ENCODE measurements around the gene TST.

TST gene

DNA sequence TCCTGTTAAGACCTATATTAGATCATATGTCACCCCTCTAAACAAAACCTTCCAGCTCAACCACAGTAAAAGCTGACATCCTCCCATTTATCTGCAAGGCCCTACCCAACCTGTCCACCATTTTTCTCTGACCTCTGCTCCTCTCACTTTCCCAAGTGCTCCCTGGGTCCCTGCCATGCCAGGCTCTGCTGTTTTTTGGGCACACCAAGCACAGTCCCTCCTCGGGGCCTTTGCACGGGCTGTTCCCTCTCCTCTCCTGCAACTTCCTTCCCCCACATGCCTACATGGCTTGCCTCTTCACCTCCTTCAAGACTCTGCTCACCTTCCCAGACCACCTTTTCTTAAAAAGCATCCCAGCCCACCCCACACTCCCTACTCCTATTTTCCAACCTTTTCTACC lies 9.8 kb downstream of the TST start:
- Histone ChIP-seq H3K4me3 (ENCODE audit: low read length) (no peak overlapping the region), H3K9ac (ENCODE audit: low read length) (no peak overlapping the region), H3K4me1 (ENCODE audit: control insufficient read depth, insufficient read depth, low read length) (peaks cover 22% of the 10 kb centered on the region), H3K36me3 (ENCODE audit: control insufficient read depth, insufficient read depth, low read length, severe bottlenecking) (no peaks in the 10 kb centered on the region), H3K27me3 (replicated peaks; ENCODE audit: control insufficient read depth, insufficient read depth, low read length) (peaks cover 27% of the 10 kb centered on the region), H3K9me3 (ENCODE audit: control insufficient read depth, low read length) (peaks cover 21% of the 10 kb centered on the region)
- no peak for DNase-seq (ENCODE audit: low read depth)

- Histone ChIP-seq H3K27me3 (replicated peaks; ENCODE audit: control insufficient read depth, insufficient read depth, low read length) (peaks cover 38% of the 10 kb centered on the region), H3K9me3 (ENCODE audit: control insufficient read depth, low read length) (peaks cover 21% of the 10 kb centered on the region), H3K9ac (ENCODE audit: low read length) (no peak overlapping the region), H3K36me3 (ENCODE audit: control insufficient read depth, insufficient read depth, low read length, severe bottlenecking) (no peaks in the 10 kb centered on the region), H3K4me3 (ENCODE audit: low read length) (no peak overlapping the region), H3K4me1 (ENCODE audit: control insufficient read depth, insufficient read depth, low read length) (peaks cover 14% of the 10 kb centered on the region)
- DNase-seq (ENCODE audit: low read depth) = no peak
Observed at GRCh38 chr22:37008365-37008764, 10.9 kb downstream of the TST start.

DNA sequence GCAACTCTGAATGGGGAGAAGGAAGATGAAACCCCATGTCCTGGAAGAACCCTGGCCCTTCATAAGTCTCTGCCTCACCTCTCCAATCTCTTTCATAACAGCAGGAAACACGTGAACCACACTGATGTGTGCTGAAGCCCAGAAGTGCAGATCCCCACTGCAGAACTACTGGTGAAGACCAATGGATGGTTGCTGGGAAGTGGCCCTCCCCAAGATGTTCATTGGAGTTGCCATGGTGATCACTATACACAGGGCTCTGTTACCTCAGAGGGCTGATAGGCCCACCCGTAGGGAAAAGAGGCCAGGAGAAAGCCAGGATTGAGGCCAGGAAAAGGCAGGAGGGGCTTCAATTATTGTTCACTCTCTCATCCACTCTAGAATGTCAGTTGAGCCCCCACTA lies 11.6 kb downstream of the TST start:
- Histone ChIP-seq H3K4me1 (ENCODE audit: control insufficient read depth, insufficient read depth, low read length) (peaks cover 10% of the 10 kb centered on the region), H3K36me3 (ENCODE audit: control insufficient read depth, insufficient read depth, low read length, severe bottlenecking) (no peaks in the 10 kb centered on the region), H3K9me3 (ENCODE audit: control insufficient read depth, low read length) (peaks cover 21% of the 10 kb centered on the region), H3K27me3 (replicated peaks; ENCODE audit: control insufficient read depth, insufficient read depth, low read length) (peaks cover 45% of the 10 kb centered on the region), H3K9ac (ENCODE audit: low read length) (no peak overlapping the region), H3K4me3 (ENCODE audit: low read length) (no peak overlapping the region)
- no peak for DNase-seq (ENCODE audit: low read depth)

DNA sequence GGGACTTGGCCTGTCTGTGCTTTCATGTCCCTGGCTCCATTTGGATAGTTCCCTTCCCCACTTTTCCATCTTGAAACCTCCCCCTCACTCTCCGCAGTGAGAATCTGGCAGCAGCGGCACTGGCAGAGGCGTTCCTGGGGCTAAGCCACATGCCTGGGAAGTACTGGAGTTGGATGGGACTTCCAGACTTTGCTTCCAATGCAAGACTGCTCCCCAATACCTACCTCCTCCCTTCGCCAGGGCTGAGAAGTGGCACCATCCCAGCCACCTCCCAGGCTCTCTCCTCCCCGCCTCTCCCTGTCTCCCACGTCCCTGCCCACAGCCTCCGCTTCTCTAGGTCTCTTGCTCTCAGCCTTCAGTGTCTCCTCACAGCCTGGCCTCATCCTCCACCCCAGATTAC lies 16.6 kb downstream of the TST start:
- no peak for DNase-seq (ENCODE audit: low read depth)
- Histone ChIP-seq H3K9ac (ENCODE audit: low read length) (no peak overlapping the region), H3K36me3 (ENCODE audit: control insufficient read depth, insufficient read depth, low read length, severe bottlenecking) (no peaks in the 10 kb centered on the region), H3K9me3 (ENCODE audit: control insufficient read depth, low read length) (peaks cover 21% of the 10 kb centered on the region), H3K4me3 (ENCODE audit: low read length) (no peak overlapping the region), H3K27me3 (replicated peaks; ENCODE audit: control insufficient read depth, insufficient read depth, low read length) (peaks cover 51% of the 10 kb centered on the region), H3K4me1 (ENCODE audit: control insufficient read depth, insufficient read depth, low read length) (no peaks in the 10 kb centered on the region)

GRCh38 chr22:37001826-37002225 lies 17.4 kb downstream of the TST start:
- H3K9ac ChIP-seq (ENCODE audit: low read length) = no peak overlapping the region
- peaks cover 18% of the 10 kb centered on the region for H3K9me3 ChIP-seq (ENCODE audit: control insufficient read depth, low read length)
- no peaks in the 10 kb centered on the region for H3K4me1 ChIP-seq (ENCODE audit: control insufficient read depth, insufficient read depth, low read length)
- H3K4me3 ChIP-seq (ENCODE audit: low read length) = no peak overlapping the region
- no peak for DNase-seq (ENCODE audit: low read depth)
- peaks cover 46% of the 10 kb centered on the region for H3K27me3 ChIP-seq (replicated peaks; ENCODE audit: control insufficient read depth, insufficient read depth, low read length)
- H3K36me3 ChIP-seq (ENCODE audit: control insufficient read depth, insufficient read depth, low read length, severe bottlenecking) = no peaks in the 10 kb centered on the region

- DNase-seq (ENCODE audit: low read depth) = no peak
- H3K27me3 ChIP-seq (replicated peaks; ENCODE audit: control insufficient read depth, insufficient read depth, low read length) = peaks cover 36% of the 10 kb centered on the region
- H3K4me3 ChIP-seq (ENCODE audit: low read length) = no peak overlapping the region
- H3K9ac ChIP-seq (ENCODE audit: low read length) = no peak overlapping the region
- H3K4me1 ChIP-seq (ENCODE audit: control insufficient read depth, insufficient read depth, low read length) = no peaks in the 10 kb centered on the region
- peaks cover 10% of the 10 kb centered on the region for H3K9me3 ChIP-seq (ENCODE audit: control insufficient read depth, low read length)
- no peaks in the 10 kb centered on the region for H3K36me3 ChIP-seq (ENCODE audit: control insufficient read depth, insufficient read depth, low read length, severe bottlenecking)
Observed at GRCh38 chr22:37000676-37001534, 18.3 kb downstream of the TST start.

- Histone ChIP-seq H3K4me1 (ENCODE audit: control insufficient read depth, insufficient read depth, low read length) (no peaks in the 10 kb centered on the region), H3K4me3 (ENCODE audit: low read length) (no peak overlapping the region), H3K36me3 (ENCODE audit: control insufficient read depth, insufficient read depth, low read length, severe bottlenecking) (no peaks in the 10 kb centered on the region), H3K9me3 (ENCODE audit: control insufficient read depth, low read length) (no peaks in the 10 kb centered on the region), H3K27me3 (replicated peaks; ENCODE audit: control insufficient read depth, insufficient read depth, low read length) (peaks cover 36% of the 10 kb centered on the region), H3K9ac (ENCODE audit: low read length) (no peak overlapping the region)
- no peak for DNase-seq (ENCODE audit: low read depth)
Observed at GRCh38 chr22:36999463-36999862, 19.8 kb downstream of the TST start.

DNA sequence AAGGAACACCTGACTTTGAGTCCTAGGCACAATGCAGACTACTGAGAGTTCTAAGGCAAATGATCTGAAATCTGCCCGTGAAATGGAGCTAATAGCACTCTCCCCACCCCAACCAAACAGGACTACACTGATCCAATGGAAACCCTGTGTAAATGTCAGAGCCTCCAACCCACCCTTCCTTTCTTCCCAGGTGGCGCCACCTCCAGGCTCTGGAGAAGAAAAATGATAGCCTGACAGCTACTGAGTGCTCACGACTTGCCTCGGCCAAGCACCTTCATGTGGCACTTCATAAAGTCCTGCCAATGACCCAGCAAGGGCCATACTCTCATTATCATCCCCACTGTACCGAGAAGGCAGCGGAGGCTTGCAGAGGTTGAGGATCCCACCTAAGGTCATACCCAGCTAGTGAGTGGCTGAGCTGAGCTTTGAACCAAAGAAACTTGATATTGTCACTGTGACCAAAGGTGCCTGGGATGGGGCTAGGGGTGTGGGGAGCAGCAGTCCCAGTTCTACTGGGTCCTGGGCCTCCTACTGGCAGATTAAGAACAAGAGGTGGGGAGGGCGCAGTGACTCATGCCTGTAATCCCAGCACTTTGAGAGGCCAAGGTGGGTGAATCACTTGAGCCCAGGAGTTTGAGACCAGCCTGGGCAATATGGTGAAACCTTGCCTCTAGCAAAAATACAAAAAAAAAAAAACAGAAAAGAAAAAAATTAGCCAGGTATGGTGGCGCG lies 20.5 kb downstream of the TST start:
- no peak for DNase-seq (ENCODE audit: low read depth)
- H3K4me1 ChIP-seq (ENCODE audit: control insufficient read depth, insufficient read depth, low read length) = no peaks in the 10 kb centered on the region
- H3K4me3 ChIP-seq (ENCODE audit: low read length) = no peak overlapping the region
- no peaks in the 10 kb centered on the region for H3K36me3 ChIP-seq (ENCODE audit: control insufficient read depth, insufficient read depth, low read length, severe bottlenecking)
- H3K27me3 ChIP-seq (replicated peaks; ENCODE audit: control insufficient read depth, insufficient read depth, low read length) = peaks cover 29% of the 10 kb centered on the region
- H3K9ac ChIP-seq (ENCODE audit: low read length) = no peak overlapping the region
- no peaks in the 10 kb centered on the region for H3K9me3 ChIP-seq (ENCODE audit: control insufficient read depth, low read length)

DNA sequence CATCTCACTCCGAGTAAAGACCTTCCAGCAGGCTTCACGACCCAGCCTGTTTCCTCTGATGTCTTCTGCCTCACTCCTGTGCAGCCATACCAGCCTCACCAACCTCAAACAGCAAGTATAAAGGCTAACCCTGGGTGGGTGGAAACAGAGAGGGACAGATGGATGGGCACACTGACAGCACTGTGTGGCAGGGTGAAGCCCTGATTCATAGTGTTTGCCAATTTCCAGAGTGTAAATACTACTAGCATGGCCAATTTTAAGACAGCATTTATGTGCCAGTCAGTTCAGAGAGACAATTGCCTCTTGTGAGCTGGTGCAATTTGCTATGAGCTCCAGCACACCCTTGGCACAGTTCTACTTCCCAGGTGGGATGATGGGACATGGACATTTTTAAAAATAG lies 21.5 kb downstream of the TST start:
- Histone ChIP-seq H3K9ac (ENCODE audit: low read length) (no peak overlapping the region), H3K4me3 (ENCODE audit: low read length) (no peak overlapping the region), H3K36me3 (ENCODE audit: control insufficient read depth, insufficient read depth, low read length, severe bottlenecking) (no peaks in the 10 kb centered on the region), H3K4me1 (ENCODE audit: control insufficient read depth, insufficient read depth, low read length) (no peaks in the 10 kb centered on the region), H3K9me3 (ENCODE audit: control insufficient read depth, low read length) (no peaks in the 10 kb centered on the region), H3K27me3 (replicated peaks; ENCODE audit: control insufficient read depth, insufficient read depth, low read length) (peaks cover 19% of the 10 kb centered on the region)
- DNase-seq (ENCODE audit: low read depth) = no peak

DNA sequence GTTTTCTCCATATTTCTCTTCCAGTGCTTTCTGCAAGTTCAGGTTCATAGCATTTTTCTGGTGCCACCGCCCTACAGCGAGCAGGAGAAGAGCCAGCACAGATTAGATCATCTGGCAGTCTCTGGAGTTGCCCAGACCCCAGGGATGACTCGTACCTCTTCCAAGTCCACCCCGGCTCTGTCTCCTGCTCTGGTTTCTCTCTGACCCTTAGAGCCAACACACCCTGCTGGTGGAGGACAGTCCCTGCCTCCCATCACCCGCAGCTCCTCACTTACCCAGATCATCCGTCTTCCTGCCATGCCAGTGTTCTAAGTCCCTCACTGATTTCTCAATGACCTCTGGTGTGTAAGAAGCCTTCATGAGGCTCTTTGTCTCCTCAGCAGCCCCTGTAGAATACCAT lies 28.0 kb downstream of the TST start:
- peaks cover 43% of the 10 kb centered on the region for H3K27me3 ChIP-seq (replicated peaks; ENCODE audit: control insufficient read depth, insufficient read depth, low read length)
- no peak overlapping the region for H3K4me3 ChIP-seq (ENCODE audit: low read length)
- H3K9ac ChIP-seq (ENCODE audit: low read length) = no peak overlapping the region
- no peaks in the 10 kb centered on the region for H3K36me3 ChIP-seq (ENCODE audit: control insufficient read depth, insufficient read depth, low read length, severe bottlenecking)
- DNase-seq (ENCODE audit: low read depth) = no peak
- H3K9me3 ChIP-seq (ENCODE audit: control insufficient read depth, low read length) = peaks cover 3% of the 10 kb centered on the region
- H3K4me1 ChIP-seq (ENCODE audit: control insufficient read depth, insufficient read depth, low read length) = no peaks in the 10 kb centered on the region

- no peak for DNase-seq (ENCODE audit: low read depth)
- H3K9ac ChIP-seq (ENCODE audit: low read length) = no peak overlapping the region
- H3K9me3 ChIP-seq (ENCODE audit: control insufficient read depth, low read length) = peaks cover 10% of the 10 kb centered on the region
- H3K4me1 ChIP-seq (ENCODE audit: control insufficient read depth, insufficient read depth, low read length) = no peaks in the 10 kb centered on the region
- H3K27me3 ChIP-seq (replicated peaks; ENCODE audit: control insufficient read depth, insufficient read depth, low read length) = peaks cover 43% of the 10 kb centered on the region
- no peaks in the 10 kb centered on the region for H3K36me3 ChIP-seq (ENCODE audit: control insufficient read depth, insufficient read depth, low read length, severe bottlenecking)
- no peak overlapping the region for H3K4me3 ChIP-seq (ENCODE audit: low read length)
Observed at GRCh38 chr22:36990457-36990856, 28.8 kb downstream of the TST start.
